OCI-LY3 (cell line): ENCODE measurements around the gene HRH3.

Experiments
- CTCF ChIP-seq: fragments of 200-600, 300-600 bp; sonication (generic); IDR thresholded peaks from 2 replicates; pipeline ENCODE4 v1.5.1; 2014; ENCODE audit warnings: antibody characterized with exemption, low read length, low read depth
- EZH2phosphoT487 ChIP-seq: fragments of 200-600 bp; shearing (Covaris generic); IDR thresholded peaks from 2 replicates; pipeline ENCODE4 v1.6.1; 2018; ENCODE audit warnings: antibody characterized with exemption, mixed run types, low read depth

- TF ChIP-seq CTCF (no peak), EZH2phosphoT487 (no peak)
Observed at GRCh38 chr20:62167474-62167873, 52.6 kb downstream of the HRH3 start.
